ENCODE results near the gene MRPL49. TPM values are rescaled to one million over a fixed set of nuclear protein-coding genes. Genes with fewer than 3 reads are reported as not detected.

MRPL49 gene
- total RNA-seq, 2 donors from 2014 or later: 73.6 to 89.8 TPM

Other genes starting within 250 kb of the MRPL49 start
- gene EHD1, start 243.7 kb upstream of the MRPL49 start, total RNA-seq: 100 to 1,000 TPM; 136 to 159 TPM
- 10 to 100 TPM; 20.9 to 27.0 TPM for gene ATG2A, start 205.1 kb upstream of the MRPL49 start, total RNA-seq
- 10 to 100 TPM; 15.0 to 24.0 TPM for gene PPP2R5B, start 197.6 kb upstream of the MRPL49 start, total RNA-seq
- gene GPHA2, start 186.4 kb upstream of the MRPL49 start, total RNA-seq: under 1 TPM; 0.58 to 0.81 TPM
- 1 to 10 TPM; 1.7 to 2.7 TPM for gene MAJIN, start 150.2 kb upstream of the MRPL49 start, total RNA-seq
- gene BATF2, start 125.3 kb upstream of the MRPL49 start, total RNA-seq: under 1 TPM; 0.31 to 0.39 TPM
- gene ARL2, start 108.2 kb upstream of the MRPL49 start, total RNA-seq: 100 to 1,000 TPM in 1 of 2 donors, 10 to 100 TPM in 1; 96.0 to 101 TPM
- 10 to 100 TPM; 31.5 to 38.7 TPM for gene SNX15, start 94.9 kb upstream of the MRPL49 start, total RNA-seq
- gene SAC3D1, start 81.1 kb upstream of the MRPL49 start, total RNA-seq: 10 to 100 TPM; 18.1 to 21.6 TPM
- 10 to 100 TPM; 25.0 to 31.6 TPM for gene NAALADL1, start 63.8 kb upstream of the MRPL49 start, total RNA-seq
- 100 to 1,000 TPM; 139 to 174 TPM for gene CDCA5, start 38.3 kb upstream of the MRPL49 start, total RNA-seq
- gene ZFPL1, start 38.1 kb upstream of the MRPL49 start, total RNA-seq: 10 to 100 TPM; 44.2 to 46.5 TPM
- 100 to 1,000 TPM; 118 to 119 TPM for gene VPS51, start 26.1 kb upstream of the MRPL49 start, total RNA-seq
- gene TM7SF2, start 10.4 kb upstream of the MRPL49 start, total RNA-seq: 10 to 100 TPM; 22.8 to 26.8 TPM
- gene ZNHIT2, start 4.6 kb upstream of the MRPL49 start, total RNA-seq: 10 to 100 TPM in 1 of 2 donors, 1 to 10 TPM in 1; 9.9 to 10.4 TPM
- 1,000 to 10,000 TPM; 1,144 to 1,164 TPM for gene FAU, start 187 bp upstream of the MRPL49 start, total RNA-seq
- 10 to 100 TPM; 45.8 to 53.1 TPM for gene SYVN1, start 12.2 kb downstream of the MRPL49 start, total RNA-seq
- gene SPDYC, start 47.9 kb downstream of the MRPL49 start, total RNA-seq: not detected
- gene CAPN1, start 59.6 kb downstream of the MRPL49 start, total RNA-seq: 100 to 1,000 TPM in 1 of 2 donors, 10 to 100 TPM in 1; 99.1 to 114 TPM
- 10 to 100 TPM; 54.2 to 67.0 TPM for gene POLA2, start 139.6 kb downstream of the MRPL49 start, total RNA-seq
- gene CDC42EP2, start 192.5 kb downstream of the MRPL49 start, total RNA-seq: 1 to 10 TPM; 1.4 to 2.3 TPM
- 100 to 1,000 TPM; 110 to 139 TPM for gene DPF2, start 211.5 kb downstream of the MRPL49 start, total RNA-seq
- 1 to 10 TPM; 1.3 to 1.8 TPM for gene TIGD3, start 232.4 kb downstream of the MRPL49 start, total RNA-seq